ENCODE measurements around the gene MAPK12.

MAPK12 gene

DNA sequence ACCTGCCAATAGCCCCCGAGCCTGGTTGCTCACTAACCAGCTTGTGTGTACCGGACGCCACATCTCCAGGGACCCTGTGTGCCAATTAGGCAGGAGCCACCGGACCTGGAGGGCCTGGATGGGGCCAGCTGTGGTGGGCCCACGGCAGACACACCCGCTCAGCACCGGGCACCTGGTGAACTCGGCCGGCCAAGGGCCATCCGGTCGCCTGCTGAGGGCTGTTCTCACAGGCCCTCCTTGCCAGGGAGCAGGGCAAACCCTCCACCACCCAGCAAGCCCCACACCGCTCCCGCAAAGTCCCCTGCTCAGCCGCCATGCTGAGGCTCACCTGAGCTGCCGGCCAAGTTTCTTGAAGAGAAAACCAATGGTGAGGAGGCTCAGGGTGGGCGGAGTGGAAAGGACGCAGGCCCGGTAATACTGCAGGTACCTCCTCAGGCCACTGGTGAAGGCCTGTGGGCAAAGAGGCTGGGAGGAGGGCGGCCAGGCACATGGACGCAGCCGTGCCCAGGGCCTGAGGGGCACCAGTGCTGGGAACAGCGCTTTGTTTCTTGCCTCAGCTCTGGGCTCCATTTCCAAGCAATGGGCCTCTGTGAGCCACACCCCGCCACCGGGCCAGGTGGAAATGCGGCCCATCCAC, 33.8 kb downstream of the MAPK12 start:
- no peak overlapping the region for H3K4me3 ChIP-seq (ENCODE audit: low read depth, low read length)
- no peak for DNase-seq (ENCODE audit: low read depth)
- TF ChIP-seq, protein P1, sequence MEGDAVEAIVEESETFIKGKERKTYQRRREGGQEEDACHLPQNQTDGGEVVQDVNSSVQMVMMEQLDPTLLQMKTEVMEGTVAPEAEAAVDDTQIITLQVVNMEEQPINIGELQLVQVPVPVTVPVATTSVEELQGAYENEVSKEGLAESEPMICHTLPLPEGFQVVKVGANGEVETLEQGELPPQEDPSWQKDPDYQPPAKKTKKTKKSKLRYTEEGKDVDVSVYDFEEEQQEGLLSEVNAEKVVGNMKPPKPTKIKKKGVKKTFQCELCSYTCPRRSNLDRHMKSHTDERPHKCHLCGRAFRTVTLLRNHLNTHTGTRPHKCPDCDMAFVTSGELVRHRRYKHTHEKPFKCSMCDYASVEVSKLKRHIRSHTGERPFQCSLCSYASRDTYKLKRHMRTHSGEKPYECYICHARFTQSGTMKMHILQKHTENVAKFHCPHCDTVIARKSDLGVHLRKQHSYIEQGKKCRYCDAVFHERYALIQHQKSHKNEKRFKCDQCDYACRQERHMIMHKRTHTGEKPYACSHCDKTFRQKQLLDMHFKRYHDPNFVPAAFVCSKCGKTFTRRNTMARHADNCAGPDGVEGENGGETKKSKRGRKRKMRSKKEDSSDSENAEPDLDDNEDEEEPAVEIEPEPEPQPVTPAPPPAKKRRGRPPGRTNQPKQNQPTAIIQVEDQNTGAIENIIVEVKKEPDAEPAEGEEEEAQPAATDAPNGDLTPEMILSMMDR (IDR thresholded peaks at IDR 0.05; ENCODE audit: insufficient read depth, low read depth, low read length, missing control alignments), result no peak

DNA sequence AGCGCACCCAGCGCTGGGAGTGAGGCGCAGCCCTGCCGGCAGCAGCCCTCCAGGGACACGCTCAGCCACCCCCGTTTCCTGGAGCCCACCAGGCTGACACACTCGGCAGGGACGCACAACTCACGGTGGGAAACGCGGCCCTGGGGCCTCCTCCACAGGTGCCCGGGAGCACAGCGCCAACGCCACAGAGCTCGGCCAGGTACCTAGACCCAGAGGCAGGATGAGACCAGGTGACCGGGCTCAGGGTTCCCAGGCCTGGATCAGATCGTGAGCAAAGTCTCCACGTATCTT, 34.7 kb downstream of the MAPK12 start:
- no peak overlapping the region for H3K4me3 ChIP-seq (ENCODE audit: low read depth, low read length)
- TF ChIP-seq, protein P1 (IDR thresholded peaks at IDR 0.05; ENCODE audit: insufficient read depth, low read depth, low read length, missing control alignments), result no peak
- no peak for DNase-seq (ENCODE audit: low read depth)

DNA sequence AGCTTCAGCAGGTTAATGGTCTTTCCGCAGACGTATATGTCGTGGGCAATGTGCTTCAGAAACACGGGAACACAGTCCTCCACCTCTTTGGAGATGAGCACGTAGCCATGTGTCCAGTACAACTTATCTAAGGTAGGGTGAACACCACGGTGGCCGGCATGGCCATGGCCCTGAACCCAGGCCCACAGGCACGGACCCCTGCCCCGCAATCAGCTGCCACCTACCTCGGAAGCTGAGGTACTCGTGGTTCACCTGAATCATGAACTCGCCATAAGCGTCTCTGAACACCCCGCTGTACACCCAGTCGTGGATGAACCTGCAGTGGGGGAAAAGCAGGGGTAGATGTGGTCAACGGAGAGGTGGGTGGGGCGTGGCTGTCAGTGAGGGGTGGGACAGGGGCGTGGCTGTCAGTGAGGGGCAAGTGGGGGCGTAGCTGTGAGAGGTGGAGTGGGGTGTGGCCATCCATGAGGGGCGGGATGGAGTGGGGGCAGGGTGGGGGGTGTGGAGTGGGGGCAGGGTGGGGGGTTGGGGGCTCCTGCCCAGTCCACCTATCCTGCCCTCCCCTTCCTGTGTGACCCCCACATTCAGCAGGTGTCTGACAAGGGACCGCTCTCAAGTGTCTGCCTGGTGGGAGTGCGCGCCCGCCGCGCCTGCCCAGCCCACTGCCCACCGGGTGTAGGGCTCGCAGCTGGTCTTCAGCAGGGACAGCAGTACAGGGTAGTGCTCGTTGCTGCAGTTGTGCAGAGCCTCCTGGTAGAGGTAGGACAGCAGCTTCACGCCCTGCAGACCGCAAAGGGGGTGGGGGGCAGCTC, 35.2 kb downstream of the MAPK12 start:
- TF ChIP-seq, protein P1 (IDR thresholded peaks at IDR 0.05; ENCODE audit: insufficient read depth, low read depth, low read length, missing control alignments), result no peak
- no peak overlapping the region for H3K4me3 ChIP-seq (ENCODE audit: low read depth, low read length)
- DNase-seq (ENCODE audit: low read depth), result no peak

DNA sequence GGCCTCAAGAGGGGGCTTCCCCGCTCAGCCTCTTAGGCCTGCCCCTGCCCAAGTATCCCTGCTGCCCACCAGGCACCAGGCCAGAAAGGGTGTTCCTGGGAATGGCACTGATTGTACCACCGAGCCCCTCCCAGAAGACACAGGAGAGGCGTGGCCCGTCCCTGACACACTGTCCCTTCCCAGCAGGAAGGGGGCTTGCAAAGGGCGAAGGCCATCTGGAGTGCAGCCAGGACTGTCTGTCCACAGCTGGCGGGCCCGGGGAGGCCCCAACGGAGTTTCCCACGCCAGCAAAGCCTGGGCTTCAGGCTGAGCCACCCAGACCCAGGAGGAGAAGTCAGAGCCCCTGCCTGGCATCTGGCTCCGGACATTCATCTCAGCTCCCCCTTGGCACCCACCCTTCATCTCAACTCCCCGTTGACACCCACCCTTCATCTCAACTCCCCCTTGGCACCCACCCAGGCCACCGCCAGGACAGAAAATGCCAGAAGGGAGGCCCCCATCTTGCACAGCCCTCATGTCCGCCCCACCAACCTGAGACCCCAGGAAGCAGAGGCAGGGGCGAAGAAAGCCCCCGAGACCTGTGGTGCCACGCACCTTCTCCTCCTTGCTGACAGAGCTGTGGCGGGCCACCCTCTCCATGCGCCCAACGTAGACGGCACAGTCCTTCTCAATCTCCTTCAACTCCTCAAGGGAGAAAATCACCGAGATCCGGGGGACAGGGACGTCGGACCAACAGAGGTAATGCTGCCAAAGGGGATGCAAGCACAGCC, 36.1 kb downstream of the MAPK12 start:
- H3K4me3 ChIP-seq (ENCODE audit: low read depth, low read length), result no peak overlapping the region
- no peak for DNase-seq (ENCODE audit: low read depth)
- TF ChIP-seq, protein P1 (IDR thresholded peaks at IDR 0.05; ENCODE audit: insufficient read depth, low read depth, low read length, missing control alignments), result no peak

DNA sequence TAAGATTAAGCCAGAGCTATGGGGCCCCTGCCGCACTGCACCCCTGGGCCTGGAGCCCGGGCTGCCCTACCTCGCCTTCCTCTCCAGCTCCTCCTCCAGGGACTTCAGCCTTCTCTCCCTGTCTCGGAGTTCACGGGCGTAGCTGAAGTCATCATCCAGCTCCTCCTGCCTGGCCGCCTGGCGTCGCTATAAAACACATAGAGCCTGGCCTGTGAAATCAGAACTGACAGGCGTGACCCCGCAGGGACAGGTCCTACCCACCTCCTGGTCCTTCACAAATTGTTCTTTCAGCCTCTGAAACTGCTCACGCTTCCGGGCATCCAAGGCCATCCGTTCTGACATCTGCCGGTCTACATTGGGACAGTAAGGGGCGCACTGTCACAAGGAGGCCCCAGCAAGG, 37.4 kb downstream of the MAPK12 start:
- no peak overlapping the region for H3K4me3 ChIP-seq (ENCODE audit: low read depth, low read length)
- no peak for DNase-seq (ENCODE audit: low read depth)
- TF ChIP-seq, protein P1 (IDR thresholded peaks at IDR 0.05; ENCODE audit: insufficient read depth, low read depth, low read length, missing control alignments), result no peak

DNA sequence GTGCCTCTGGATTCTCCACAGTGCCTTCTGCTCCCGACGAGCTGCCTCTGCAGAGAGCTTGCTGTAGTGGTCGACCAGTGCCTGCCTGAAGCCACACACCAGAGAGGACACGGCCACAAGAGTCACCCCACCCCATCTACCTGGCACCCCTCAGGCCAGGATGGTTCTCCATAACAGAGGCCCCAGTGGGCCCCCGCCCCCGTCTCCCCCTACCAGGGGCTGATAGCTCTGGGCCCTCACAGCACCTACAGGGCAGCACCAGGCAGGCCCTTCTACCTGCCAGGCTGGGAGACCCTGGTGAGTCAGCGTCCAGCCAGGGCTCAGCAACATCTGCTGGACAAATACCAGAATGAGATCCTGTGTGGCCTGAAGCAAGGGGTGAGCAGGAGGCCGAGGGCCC, 39.0 kb downstream of the MAPK12 start:
- no peak overlapping the region for H3K4me3 ChIP-seq (ENCODE audit: low read depth, low read length)
- TF ChIP-seq, protein P1 (IDR thresholded peaks at IDR 0.05; ENCODE audit: insufficient read depth, low read depth, low read length, missing control alignments), result no peak
- no peak for DNase-seq (ENCODE audit: low read depth)

All from GM12865 (cell line).